ENCODE measurements around the gene ARMC6.

DNA sequence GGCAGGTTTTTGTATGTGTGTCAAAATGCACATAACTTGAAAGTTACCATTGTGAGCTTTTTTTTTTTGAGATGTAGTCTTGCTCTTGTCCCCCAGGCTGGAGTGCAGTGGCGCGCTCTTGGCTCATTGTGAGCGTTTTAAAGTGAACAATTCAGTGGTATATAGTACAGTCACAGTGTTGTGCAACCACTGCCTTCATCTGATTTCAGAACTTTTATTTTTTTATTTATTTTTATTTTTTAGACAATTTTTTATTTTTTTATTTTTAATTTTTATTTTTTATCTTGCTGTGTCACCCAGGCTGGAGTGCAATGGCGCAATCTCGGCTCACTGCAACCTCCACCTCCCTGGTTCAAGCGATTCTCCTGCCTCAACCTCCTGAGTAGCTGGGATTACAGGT, 45.4 kb downstream of the ARMC6 start:
- TF ChIP-seq RAD21 (IDR thresholded peaks at IDR 0.05) (no peak), GABPA (IDR thresholded peaks at IDR 0.05 in 1 of 2, conservative IDR thresholded peaks at IDR 0.05 in 1 of 2) (no peak), TAF1 (conservative IDR thresholded peaks at IDR 0.05) (no peak), EGR1 (IDR thresholded peaks at IDR 0.05; ENCODE audit: low read depth in 2 of 2) (no peak), SP1 (IDR thresholded peaks at IDR 0.05) (no peak), YY1 (IDR thresholded peaks at IDR 0.05) (no peak), HNF4A (conservative IDR thresholded peaks at IDR 0.05) (no peak), FOXA1 (IDR thresholded peaks at IDR 0.05) (no peak), NR2F2 (IDR thresholded peaks at IDR 0.05) (no peak)
- TF ChIP-seq, protein P1, sequence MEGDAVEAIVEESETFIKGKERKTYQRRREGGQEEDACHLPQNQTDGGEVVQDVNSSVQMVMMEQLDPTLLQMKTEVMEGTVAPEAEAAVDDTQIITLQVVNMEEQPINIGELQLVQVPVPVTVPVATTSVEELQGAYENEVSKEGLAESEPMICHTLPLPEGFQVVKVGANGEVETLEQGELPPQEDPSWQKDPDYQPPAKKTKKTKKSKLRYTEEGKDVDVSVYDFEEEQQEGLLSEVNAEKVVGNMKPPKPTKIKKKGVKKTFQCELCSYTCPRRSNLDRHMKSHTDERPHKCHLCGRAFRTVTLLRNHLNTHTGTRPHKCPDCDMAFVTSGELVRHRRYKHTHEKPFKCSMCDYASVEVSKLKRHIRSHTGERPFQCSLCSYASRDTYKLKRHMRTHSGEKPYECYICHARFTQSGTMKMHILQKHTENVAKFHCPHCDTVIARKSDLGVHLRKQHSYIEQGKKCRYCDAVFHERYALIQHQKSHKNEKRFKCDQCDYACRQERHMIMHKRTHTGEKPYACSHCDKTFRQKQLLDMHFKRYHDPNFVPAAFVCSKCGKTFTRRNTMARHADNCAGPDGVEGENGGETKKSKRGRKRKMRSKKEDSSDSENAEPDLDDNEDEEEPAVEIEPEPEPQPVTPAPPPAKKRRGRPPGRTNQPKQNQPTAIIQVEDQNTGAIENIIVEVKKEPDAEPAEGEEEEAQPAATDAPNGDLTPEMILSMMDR (IDR thresholded peaks at IDR 0.05; ENCODE audit: low read depth, low read length, missing input control) = no peak
- TF ChIP-seq, protein P2, sequence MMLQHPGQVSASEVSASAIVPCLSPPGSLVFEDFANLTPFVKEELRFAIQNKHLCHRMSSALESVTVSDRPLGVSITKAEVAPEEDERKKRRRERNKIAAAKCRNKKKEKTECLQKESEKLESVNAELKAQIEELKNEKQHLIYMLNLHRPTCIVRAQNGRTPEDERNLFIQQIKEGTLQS (IDR thresholded peaks at IDR 0.05) = no peak
- TF ChIP-seq, protein P3, sequence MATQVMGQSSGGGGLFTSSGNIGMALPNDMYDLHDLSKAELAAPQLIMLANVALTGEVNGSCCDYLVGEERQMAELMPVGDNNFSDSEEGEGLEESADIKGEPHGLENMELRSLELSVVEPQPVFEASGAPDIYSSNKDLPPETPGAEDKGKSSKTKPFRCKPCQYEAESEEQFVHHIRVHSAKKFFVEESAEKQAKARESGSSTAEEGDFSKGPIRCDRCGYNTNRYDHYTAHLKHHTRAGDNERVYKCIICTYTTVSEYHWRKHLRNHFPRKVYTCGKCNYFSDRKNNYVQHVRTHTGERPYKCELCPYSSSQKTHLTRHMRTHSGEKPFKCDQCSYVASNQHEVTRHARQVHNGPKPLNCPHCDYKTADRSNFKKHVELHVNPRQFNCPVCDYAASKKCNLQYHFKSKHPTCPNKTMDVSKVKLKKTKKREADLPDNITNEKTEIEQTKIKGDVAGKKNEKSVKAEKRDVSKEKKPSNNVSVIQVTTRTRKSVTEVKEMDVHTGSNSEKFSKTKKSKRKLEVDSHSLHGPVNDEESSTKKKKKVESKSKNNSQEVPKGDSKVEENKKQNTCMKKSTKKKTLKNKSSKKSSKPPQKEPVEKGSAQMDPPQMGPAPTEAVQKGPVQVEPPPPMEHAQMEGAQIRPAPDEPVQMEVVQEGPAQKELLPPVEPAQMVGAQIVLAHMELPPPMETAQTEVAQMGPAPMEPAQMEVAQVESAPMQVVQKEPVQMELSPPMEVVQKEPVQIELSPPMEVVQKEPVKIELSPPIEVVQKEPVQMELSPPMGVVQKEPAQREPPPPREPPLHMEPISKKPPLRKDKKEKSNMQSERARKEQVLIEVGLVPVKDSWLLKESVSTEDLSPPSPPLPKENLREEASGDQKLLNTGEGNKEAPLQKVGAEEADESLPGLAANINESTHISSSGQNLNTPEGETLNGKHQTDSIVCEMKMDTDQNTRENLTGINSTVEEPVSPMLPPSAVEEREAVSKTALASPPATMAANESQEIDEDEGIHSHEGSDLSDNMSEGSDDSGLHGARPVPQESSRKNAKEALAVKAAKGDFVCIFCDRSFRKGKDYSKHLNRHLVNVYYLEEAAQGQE (IDR thresholded peaks at IDR 0.05) = no peak
- TF ChIP-seq, protein P4, sequence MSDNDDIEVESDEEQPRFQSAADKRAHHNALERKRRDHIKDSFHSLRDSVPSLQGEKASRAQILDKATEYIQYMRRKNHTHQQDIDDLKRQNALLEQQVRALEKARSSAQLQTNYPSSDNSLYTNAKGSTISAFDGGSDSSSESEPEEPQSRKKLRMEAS (IDR thresholded peaks at IDR 0.05) = no peak
- TF ChIP-seq, protein P5, sequence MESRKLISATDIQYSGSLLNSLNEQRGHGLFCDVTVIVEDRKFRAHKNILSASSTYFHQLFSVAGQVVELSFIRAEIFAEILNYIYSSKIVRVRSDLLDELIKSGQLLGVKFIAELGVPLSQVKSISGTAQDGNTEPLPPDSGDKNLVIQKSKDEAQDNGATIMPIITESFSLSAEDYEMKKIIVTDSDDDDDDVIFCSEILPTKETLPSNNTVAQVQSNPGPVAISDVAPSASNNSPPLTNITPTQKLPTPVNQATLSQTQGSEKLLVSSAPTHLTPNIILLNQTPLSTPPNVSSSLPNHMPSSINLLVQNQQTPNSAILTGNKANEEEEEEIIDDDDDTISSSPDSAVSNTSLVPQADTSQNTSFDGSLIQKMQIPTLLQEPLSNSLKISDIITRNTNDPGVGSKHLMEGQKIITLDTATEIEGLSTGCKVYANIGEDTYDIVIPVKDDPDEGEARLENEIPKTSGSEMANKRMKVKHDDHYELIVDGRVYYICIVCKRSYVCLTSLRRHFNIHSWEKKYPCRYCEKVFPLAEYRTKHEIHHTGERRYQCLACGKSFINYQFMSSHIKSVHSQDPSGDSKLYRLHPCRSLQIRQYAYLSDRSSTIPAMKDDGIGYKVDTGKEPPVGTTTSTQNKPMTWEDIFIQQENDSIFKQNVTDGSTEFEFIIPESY (IDR thresholded peaks at IDR 0.05) = no peak
